K562 (cell line): Measurements from ENCODE around the gene AKT2. TPM values are rescaled to one million over a fixed set of nuclear protein-coding genes. Genes with fewer than 3 reads are reported as not detected.

Experiments
- ATF7 ChIP-seq: fragments of 450-650 bp; IDR thresholded peaks from 2 replicates; pipeline ENCODE4 v1.7.1; 2014; ENCODE audit warnings: mild to moderate bottlenecking, moderate library complexity
- BMI1 ChIP-seq: fragments of 150-350 bp; IDR thresholded peaks from 2 replicates; pipeline ENCODE4 v1.6.1; 2014; ENCODE audit warnings: low read length
- EGR1 ChIP-seq: fragments of 450-650 bp; conservative IDR thresholded peaks from 2 replicates; pipeline ENCODE4 v1.6.1; 2017; ENCODE audit warnings: mild to moderate bottlenecking
- ELF2 ChIP-seq: fragments of 250-450 bp; sonication (Bioruptor Pico); IDR thresholded peaks from 2 replicates; pipeline ENCODE4 v1.5.0; 2021; ENCODE audit warnings: mild to moderate bottlenecking
- HDAC3 ChIP-seq: fragments of 450-650 bp; IDR thresholded peaks from 2 replicates; pipeline ENCODE4 v1.6.1; 2018; ENCODE audit warnings: borderline replicate concordance, mild to moderate bottlenecking, moderate library complexity; ENCODE audit not compliant: partially characterized antibody
- HEY1 ChIP-seq: fragments of 250-450 bp; sonication (Bioruptor Pico); IDR thresholded peaks from 2 replicates; pipeline ENCODE4 v1.5.0; 2020; ENCODE audit warnings: mild to moderate bottlenecking, moderate library complexity, borderline replicate concordance
- KAT2B ChIP-seq: IDR thresholded peaks from one replicate; pipeline ENCODE4 v1.6.1; 2012; ENCODE audit warnings: low read depth, mild to moderate bottlenecking, control low read depth, inconsistent platforms, low read length, moderate library complexity
- NELFE ChIP-seq: IDR thresholded peaks from 2 replicates; pipeline ENCODE4 v1.6.1; 2011; ENCODE audit warnings: mild to moderate bottlenecking; ENCODE audit not compliant: insufficient read depth, insufficient read length
- NFRKB ChIP-seq: fragments of 450-650 bp; IDR thresholded peaks from 2 replicates; pipeline ENCODE4 v1.6.1; 2016; ENCODE audit warnings: low read depth
- PTTG1 ChIP-seq: fragments of 450-650 bp; IDR thresholded peaks from 2 replicates; pipeline ENCODE4 v1.6.1; 2016; ENCODE audit warnings: low read depth, mild to moderate bottlenecking, missing genetic modification characterization, missing compliant biosample characterization
- RB1 ChIP-seq: fragments of 450-650 bp; IDR thresholded peaks from 2 replicates; pipeline ENCODE4 v1.6.1; 2017; ENCODE audit warnings: low read depth, mild to moderate bottlenecking
- SIX5 ChIP-seq, 2 experiments: IDR thresholded peaks; 2 replicates each; pipeline ENCODE4 v1.6.1; 2011; ENCODE audit warnings: low read length in 2 of 2, borderline replicate concordance in 1 of 2, low read depth in 1 of 2, mild to moderate bottlenecking in 1 of 2, moderate library complexity in 1 of 2; ENCODE audit not compliant: insufficient read depth in 1 of 2
- SRSF1 ChIP-seq: fragments of 200-400 bp; formaldehyde crosslinking; IDR thresholded peaks from 2 replicates; pipeline ENCODE4 v1.6.1; 2017; ENCODE audit warnings: mild to moderate bottlenecking, low read depth, low read length, moderate library complexity
- ZNF444 ChIP-seq: fragments of 250-450 bp; sonication (Bioruptor Pico); IDR thresholded peaks from 2 replicates; pipeline ENCODE4 v1.4.0; 2020; ENCODE audit warnings: mild to moderate bottlenecking, moderate library complexity
- ZNF766 ChIP-seq: fragments of 200-800 bp; sonication (Bioruptor generic); conservative IDR thresholded peaks from 2 replicates; pipeline ENCODE4 v1.6.1; 2016; ENCODE audit warnings: missing genetic modification characterization, missing compliant biosample characterization
- polyA plus RNA-seq, 8 experiments: library from polyadenylated mRNA; depleted of rRNA in 4 of 8; stranded (reverse) in 5 of 8; unstranded in 3 of 8; fragments of >200 nt; fragmentation: Nextera tagmentation in 2 of 8; fragmentation: Illumina TruSeq in 1 of 8; extraction: Ambion mirVana in 2 of 8; extraction: Trizol in 1 of 8; gene quantifications; 2 replicates each; pipeline versions ENCODE4 v1.2.1 to v1.2.3, GENCODE V29; 2011 to 2014; ENCODE audit warnings: inconsistent platforms in 1 of 8, missing spikeins in 1 of 8
- total RNA-seq, 7 experiments: library from RNA; depleted of rRNA in 6 of 7; stranded (reverse); fragments of >200 nt in 6 of 7; fragmentation: Illumina TruSeq in 2 of 7; extraction: Trizol in 2 of 7; gene quantifications; 2 replicates each; pipeline versions ENCODE4 v1.2.1 to v1.2.3, GENCODE V29; 2011 to 2021; ENCODE audit warnings: low replicate concordance in 1 of 7
- TF ChIP-seq, protein P1 (sequence below), 3 experiments: IDR thresholded peaks in 2 of 3; conservative IDR thresholded peaks in 1 of 3; 2 replicates each; pipeline ENCODE4 v1.5.1; 2011 to 2012; ENCODE audit warnings: low read length in 3 of 3, mild to moderate bottlenecking in 3 of 3, control low read depth in 2 of 3, improper control_type of control experiment in 1 of 3, inconsistent platforms in 1 of 3, low read depth in 1 of 3, mixed read lengths in 1 of 3, moderate library complexity in 1 of 3; ENCODE audit not compliant: insufficient read depth in 2 of 3
- TF ChIP-seq, protein P2 (sequence below): fragments of 250-450 bp; sonication (Bioruptor Pico); IDR thresholded peaks from 2 replicates; pipeline ENCODE4 v1.8.0; 2022; ENCODE audit warnings: moderate library complexity, mild to moderate bottlenecking, inconsistent platforms
- TF ChIP-seq, protein P3 (sequence below): fragments of 150-350 bp; IDR thresholded peaks from 2 replicates; pipeline ENCODE4 v1.6.1; 2014; ENCODE audit warnings: low read depth, mild to moderate bottlenecking, low read length, borderline replicate concordance
- TF ChIP-seq, protein P4 (sequence below): sonication (generic); formaldehyde crosslinking; IDR thresholded peaks from 2 replicates; pipeline ENCODE4 v1.8.0; 2022; ENCODE audit warnings: missing genetic modification reagents, mild to moderate bottlenecking, borderline replicate concordance

Gene AKT2
- total and polyA plus RNA-seq, 9 of the 15 experiments (the other 6 are each of a cell fraction or from before 2014, with no cell fraction given), result 1.1 to 132 (median 67.7) TPM

DNA sequence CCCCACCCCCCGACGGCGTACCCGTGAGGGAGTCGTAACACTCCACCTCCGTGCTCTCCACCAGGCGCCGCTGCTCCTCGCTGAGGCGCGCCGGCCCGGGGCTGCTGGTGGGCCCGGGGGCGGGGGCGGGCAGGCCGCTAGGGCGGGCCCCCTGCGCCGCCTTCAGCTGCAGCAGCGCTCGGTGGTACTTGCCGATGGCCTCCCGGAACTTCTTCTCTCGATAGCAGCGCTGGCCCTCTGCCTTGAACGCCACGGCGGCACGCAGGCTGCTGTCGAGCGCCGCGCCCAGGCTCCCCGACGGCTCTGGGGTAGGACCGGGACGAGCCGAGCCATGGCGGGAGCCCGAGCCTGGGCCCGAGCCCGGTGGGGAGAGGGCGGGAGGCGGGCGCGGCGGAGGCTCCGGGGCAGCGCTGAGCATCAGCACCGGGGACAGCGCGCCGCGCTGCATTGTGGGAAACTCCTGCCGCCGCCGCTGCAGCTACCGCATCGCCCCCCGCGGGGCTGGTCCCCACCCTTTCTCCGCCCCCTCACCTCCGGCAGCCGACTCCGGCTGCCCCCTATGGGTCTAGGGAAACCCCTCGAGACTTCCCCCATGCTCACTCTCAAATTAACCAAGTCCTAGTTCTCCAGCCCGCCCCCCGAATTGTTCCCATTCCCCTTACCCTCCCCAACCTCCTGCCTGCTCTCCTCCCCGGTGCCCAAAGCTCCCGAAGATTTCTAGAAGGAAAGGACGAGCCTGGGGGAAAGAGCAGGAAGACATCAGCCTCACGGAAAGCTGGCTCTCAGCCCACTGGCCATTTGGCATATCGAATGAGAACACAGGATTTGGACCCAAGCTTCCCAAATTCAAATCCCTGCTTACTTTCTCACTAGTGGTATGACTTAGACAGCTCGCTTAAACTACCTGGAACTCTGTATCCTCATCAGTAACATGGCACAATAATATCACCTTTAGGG lies 66.9 kb downstream of the AKT2 start, which contains the start of gene TTC9B (continued):
- TF ChIP-seq ZNF766, result 0 out of 2 replicates have a peak, but pooled peaks have one; percentile 42
- peak; percentile 38; the same call in 1 of the 2 replicates for TF ChIP-seq EGR1
- no peak for TF ChIP-seq HDAC3
- no peak for TF ChIP-seq NFRKB
- TF ChIP-seq, protein P1, sequence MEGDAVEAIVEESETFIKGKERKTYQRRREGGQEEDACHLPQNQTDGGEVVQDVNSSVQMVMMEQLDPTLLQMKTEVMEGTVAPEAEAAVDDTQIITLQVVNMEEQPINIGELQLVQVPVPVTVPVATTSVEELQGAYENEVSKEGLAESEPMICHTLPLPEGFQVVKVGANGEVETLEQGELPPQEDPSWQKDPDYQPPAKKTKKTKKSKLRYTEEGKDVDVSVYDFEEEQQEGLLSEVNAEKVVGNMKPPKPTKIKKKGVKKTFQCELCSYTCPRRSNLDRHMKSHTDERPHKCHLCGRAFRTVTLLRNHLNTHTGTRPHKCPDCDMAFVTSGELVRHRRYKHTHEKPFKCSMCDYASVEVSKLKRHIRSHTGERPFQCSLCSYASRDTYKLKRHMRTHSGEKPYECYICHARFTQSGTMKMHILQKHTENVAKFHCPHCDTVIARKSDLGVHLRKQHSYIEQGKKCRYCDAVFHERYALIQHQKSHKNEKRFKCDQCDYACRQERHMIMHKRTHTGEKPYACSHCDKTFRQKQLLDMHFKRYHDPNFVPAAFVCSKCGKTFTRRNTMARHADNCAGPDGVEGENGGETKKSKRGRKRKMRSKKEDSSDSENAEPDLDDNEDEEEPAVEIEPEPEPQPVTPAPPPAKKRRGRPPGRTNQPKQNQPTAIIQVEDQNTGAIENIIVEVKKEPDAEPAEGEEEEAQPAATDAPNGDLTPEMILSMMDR (IDR thresholded peaks at IDR 0.05 in 2 of 3, conservative IDR thresholded peaks at IDR 0.05 in 1 of 3; ENCODE audit: insufficient read depth in 2 of 3, low read depth in 1 of 3, low read length in 3 of 3), result 0 out of 6 replicates have a peak, but pooled peaks of 1 of the 3 experiments have one; percentile 3
- no peak for TF ChIP-seq SRSF1
- 0 out of 2 replicates have a peak, but pooled peaks have one; percentile 40 for TF ChIP-seq RB1
- TF ChIP-seq, protein P2, sequence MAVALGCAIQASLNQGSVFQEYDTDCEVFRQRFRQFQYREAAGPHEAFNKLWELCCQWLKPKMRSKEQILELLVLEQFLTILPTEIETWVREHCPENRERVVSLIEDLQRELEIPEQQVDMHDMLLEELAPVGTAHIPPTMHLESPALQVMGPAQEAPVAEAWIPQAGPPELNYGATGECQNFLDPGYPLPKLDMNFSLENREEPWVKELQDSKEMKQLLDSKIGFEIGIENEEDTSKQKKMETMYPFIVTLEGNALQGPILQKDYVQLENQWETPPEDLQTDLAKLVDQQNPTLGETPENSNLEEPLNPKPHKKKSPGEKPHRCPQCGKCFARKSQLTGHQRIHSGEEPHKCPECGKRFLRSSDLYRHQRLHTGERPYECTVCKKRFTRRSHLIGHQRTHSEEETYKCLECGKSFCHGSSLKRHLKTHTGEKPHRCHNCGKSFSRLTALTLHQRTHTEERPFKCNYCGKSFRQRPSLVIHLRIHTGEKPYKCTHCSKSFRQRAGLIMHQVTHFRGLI, result no peak
- no peak for TF ChIP-seq ELF2 (CRISPR knock-in tag)
- no peak for TF ChIP-seq PTTG1 (tag)
- no peak for TF ChIP-seq ZNF444 (CRISPR knock-in tag)
- no peak for TF ChIP-seq KAT2B
- TF ChIP-seq ATF7, result no peak
- TF ChIP-seq, protein P3, sequence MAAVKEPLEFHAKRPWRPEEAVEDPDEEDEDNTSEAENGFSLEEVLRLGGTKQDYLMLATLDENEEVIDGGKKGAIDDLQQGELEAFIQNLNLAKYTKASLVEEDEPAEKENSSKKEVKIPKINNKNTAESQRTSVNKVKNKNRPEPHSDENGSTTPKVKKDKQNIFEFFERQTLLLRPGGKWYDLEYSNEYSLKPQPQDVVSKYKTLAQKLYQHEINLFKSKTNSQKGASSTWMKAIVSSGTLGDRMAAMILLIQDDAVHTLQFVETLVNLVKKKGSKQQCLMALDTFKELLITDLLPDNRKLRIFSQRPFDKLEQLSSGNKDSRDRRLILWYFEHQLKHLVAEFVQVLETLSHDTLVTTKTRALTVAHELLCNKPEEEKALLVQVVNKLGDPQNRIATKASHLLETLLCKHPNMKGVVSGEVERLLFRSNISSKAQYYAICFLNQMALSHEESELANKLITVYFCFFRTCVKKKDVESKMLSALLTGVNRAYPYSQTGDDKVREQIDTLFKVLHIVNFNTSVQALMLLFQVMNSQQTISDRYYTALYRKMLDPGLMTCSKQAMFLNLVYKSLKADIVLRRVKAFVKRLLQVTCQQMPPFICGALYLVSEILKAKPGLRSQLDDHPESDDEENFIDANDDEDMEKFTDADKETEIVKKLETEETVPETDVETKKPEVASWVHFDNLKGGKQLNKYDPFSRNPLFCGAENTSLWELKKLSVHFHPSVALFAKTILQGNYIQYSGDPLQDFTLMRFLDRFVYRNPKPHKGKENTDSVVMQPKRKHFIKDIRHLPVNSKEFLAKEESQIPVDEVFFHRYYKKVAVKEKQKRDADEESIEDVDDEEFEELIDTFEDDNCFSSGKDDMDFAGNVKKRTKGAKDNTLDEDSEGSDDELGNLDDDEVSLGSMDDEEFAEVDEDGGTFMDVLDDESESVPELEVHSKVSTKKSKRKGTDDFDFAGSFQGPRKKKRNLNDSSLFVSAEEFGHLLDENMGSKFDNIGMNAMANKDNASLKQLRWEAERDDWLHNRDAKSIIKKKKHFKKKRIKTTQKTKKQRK, result no peak
- TF ChIP-seq HEY1 (CRISPR knock-in tag), result no peak
- TF ChIP-seq, protein P4, sequence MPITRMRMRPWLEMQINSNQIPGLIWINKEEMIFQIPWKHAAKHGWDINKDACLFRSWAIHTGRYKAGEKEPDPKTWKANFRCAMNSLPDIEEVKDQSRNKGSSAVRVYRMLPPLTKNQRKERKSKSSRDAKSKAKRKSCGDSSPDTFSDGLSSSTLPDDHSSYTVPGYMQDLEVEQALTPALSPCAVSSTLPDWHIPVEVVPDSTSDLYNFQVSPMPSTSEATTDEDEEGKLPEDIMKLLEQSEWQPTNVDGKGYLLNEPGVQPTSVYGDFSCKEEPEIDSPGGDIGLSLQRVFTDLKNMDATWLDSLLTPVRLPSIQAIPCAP (CRISPR knock-in tag), result no peak
- no peak for TF ChIP-seq BMI1
- no peak for TF ChIP-seq NELFE
- TF ChIP-seq SIX5 (IDR thresholded peaks at IDR 0.05; ENCODE audit: borderline replicate concordance in 1 of 2, insufficient read depth in 1 of 2, low read depth in 1 of 2, low read length in 2 of 2), result no peak
